ENCODE results near the gene ALX4. TPM values are rescaled to one million over a fixed set of nuclear protein-coding genes. Genes with fewer than 3 reads are reported as not detected.
A peak's percentile ranks its signal among the peaks of the same experiment; 100 is the strongest.

The ALX4 gene
- total and polyA plus RNA-seq, 9 of the 15 experiments (the other 6 are each of a cell fraction or from before 2014, with no cell fraction given) = 0.07 to 1.2 (median 0.33) TPM

DNA sequence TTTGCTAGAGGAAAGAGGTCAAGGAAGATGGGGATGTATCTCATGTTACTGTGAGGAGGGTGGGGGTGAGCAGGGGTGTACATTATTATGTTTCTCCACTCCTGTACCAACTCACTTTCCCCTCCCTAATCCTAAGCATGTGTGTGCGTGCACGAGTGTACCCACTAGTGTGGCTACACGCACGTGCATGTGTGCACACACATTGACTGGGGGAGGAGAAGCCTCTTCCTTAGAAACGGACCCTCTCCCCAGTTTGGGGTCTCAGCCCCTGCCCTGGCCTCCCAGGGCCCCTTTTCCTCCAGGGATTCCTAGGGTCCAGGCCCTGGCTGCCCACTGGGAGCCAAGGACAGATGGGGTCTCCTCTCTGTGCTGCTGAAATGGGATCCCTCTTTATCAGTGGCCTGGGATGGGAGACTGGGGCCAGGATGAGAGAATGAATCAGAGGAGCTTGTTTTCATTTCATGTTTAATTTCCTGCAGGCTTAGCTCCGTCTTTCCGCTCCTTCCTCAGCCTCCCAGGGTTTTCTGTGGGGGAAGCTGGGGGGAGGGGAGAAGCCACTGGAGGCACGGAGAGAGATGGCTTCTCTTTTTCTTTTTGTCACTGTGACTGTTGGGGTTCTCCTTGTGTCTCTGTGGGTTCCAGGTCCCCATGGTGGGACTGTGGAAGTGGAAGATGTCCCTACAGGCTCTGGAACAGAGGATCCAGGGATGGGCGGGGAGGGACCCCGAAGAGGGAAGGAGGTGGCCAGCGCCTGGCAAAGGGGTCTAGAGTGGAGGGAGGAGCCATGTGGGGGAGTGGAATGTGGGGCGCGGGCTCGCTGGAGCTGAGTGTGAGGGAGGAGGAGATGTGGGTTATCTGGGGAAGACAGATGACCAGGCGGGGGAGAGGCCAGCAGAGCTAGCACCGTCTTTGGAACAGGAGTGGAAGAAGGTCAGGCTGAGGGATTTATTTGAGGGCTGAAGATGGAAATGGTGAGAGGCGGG is 40.3 kb downstream of the ALX4 start (continued):
- TF ChIP-seq, protein P1, sequence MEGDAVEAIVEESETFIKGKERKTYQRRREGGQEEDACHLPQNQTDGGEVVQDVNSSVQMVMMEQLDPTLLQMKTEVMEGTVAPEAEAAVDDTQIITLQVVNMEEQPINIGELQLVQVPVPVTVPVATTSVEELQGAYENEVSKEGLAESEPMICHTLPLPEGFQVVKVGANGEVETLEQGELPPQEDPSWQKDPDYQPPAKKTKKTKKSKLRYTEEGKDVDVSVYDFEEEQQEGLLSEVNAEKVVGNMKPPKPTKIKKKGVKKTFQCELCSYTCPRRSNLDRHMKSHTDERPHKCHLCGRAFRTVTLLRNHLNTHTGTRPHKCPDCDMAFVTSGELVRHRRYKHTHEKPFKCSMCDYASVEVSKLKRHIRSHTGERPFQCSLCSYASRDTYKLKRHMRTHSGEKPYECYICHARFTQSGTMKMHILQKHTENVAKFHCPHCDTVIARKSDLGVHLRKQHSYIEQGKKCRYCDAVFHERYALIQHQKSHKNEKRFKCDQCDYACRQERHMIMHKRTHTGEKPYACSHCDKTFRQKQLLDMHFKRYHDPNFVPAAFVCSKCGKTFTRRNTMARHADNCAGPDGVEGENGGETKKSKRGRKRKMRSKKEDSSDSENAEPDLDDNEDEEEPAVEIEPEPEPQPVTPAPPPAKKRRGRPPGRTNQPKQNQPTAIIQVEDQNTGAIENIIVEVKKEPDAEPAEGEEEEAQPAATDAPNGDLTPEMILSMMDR (IDR thresholded peaks at IDR 0.05 in 2 of 3, conservative IDR thresholded peaks at IDR 0.05 in 1 of 3; ENCODE audit: insufficient read depth in 2 of 3, low read depth in 1 of 3, low read length in 3 of 3) = no peak
- TF ChIP-seq FIP1L1 (IDR thresholded peaks at IDR 0.05; ENCODE audit: low read depth, low read length, poor library complexity, severe bottlenecking) (no peak), ZNF699 (CRISPR knock-in tag; IDR thresholded peaks at IDR 0.05; ENCODE audit: insufficient replicate concordance) (no peak), THRAP3 (IDR thresholded peaks at IDR 0.05; ENCODE audit: borderline replicate concordance) (no peak), HDAC8 (tag; IDR thresholded peaks at IDR 0.05) (no peak), RBFOX2 (IDR thresholded peaks at IDR 0.05; ENCODE audit: low read depth, low read length) (no peak), ZBTB8A (IDR thresholded peaks at IDR 0.05; ENCODE audit: partially characterized antibody) (no peak), ZNF124 (CRISPR knock-in tag; IDR thresholded peaks at IDR 0.05) (no peak), CBX8 (IDR thresholded peaks at IDR 0.05; ENCODE audit: borderline replicate concordance, extremely low read depth, low read depth, low read length, poor library complexity, severe bottlenecking) (no peak), ZNF282 (CRISPR knock-in tag; IDR thresholded peaks at IDR 0.05) (no peak), ILK (tag; IDR thresholded peaks at IDR 0.05; ENCODE audit: borderline replicate concordance, low read depth) (no peak), KDM4B (IDR thresholded peaks at IDR 0.05; ENCODE audit: borderline replicate concordance in 2 of 2, low read depth in 1 of 2) (no peak), TEAD4 (IDR thresholded peaks at IDR 0.05; ENCODE audit: low read length) (peak; percentile 93), TEAD4 (CRISPR knock-in tag; IDR thresholded peaks at IDR 0.05; ENCODE audit: borderline replicate concordance) (no peak), ZBTB1 (CRISPR knock-in tag; IDR thresholded peaks at IDR 0.05; ENCODE audit: borderline replicate concordance, low read depth) (no peak), HDAC2 (IDR thresholded peaks at IDR 0.05) (peak; percentile 96), RCOR1 (IDR thresholded peaks at IDR 0.05; ENCODE audit: borderline replicate concordance in 1 of 2, low read depth in 2 of 2, low read length in 2 of 2) (peak; percentile 78 to 95; a peak in 3 of 4 replicates), DPF2 (IDR thresholded peaks at IDR 0.05) (peak; percentile 99), MCM7 (IDR thresholded peaks at IDR 0.05) (no peak), NCOR1 (IDR thresholded peaks at IDR 0.05) (peak; percentile 97), SMAD4 (CRISPR knock-in tag; conservative IDR thresholded peaks at IDR 0.05) (peak; percentile 90), FOXM1 (IDR thresholded peaks at IDR 0.05; ENCODE audit: low read depth) (peak; percentile 80), FOXM1 (CRISPR knock-in tag; IDR thresholded peaks at IDR 0.05; ENCODE audit: low read depth) (no peak)
- TF ChIP-seq, protein P2, sequence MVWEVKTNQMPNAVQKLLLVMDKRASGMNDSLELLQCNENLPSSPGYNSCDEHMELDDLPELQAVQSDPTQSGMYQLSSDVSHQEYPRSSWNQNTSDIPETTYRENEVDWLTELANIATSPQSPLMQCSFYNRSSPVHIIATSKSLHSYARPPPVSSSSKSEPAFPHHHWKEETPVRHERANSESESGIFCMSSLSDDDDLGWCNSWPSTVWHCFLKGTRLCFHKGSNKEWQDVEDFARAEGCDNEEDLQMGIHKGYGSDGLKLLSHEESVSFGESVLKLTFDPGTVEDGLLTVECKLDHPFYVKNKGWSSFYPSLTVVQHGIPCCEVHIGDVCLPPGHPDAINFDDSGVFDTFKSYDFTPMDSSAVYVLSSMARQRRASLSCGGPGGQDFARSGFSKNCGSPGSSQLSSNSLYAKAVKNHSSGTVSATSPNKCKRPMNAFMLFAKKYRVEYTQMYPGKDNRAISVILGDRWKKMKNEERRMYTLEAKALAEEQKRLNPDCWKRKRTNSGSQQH (CRISPR knock-in tag; IDR thresholded peaks at IDR 0.05) = peak; percentile 93
